H9 (cell line): ENCODE results near the gene SEMA3A. TPM values are rescaled to one million over a fixed set of nuclear protein-coding genes. Genes with fewer than 3 reads are reported as not detected.

Experiments used
- DNase-seq: peaks from one replicate; pipeline ENCODE4 v3.0.0-alpha.2; 2017
- H2AFZ ChIP-seq: one replicate; pipeline ENCODE4 v1.6.1; 2013; ENCODE audit warnings: mild to moderate bottlenecking, low read length, control low read depth, moderate library complexity
- H2AK5ac ChIP-seq: 2 replicates; pipeline ENCODE4 v1.6.1; 2013; ENCODE audit warnings: low read length, control low read depth, mixed read lengths; ENCODE audit not compliant: insufficient read length
- H2BK120ac ChIP-seq: one replicate; pipeline ENCODE4 v1.6.1; 2013; ENCODE audit warnings: low read depth, mild to moderate bottlenecking, low read length, control low read depth, inconsistent platforms; ENCODE audit not compliant: poor library complexity, severe bottlenecking
- H2BK12ac ChIP-seq: 2 replicates; pipeline ENCODE4 v1.6.1; 2013; ENCODE audit warnings: low read length, control low read depth, mixed read lengths, low read depth; ENCODE audit not compliant: insufficient read length
- H2BK15ac ChIP-seq: 2 replicates; pipeline ENCODE4 v1.6.1; 2013; ENCODE audit warnings: low read depth, low read length, control low read depth
- H2BK20ac ChIP-seq: one replicate; pipeline ENCODE4 v1.6.1; 2013; ENCODE audit warnings: low read depth, mild to moderate bottlenecking, low read length, control low read depth, inconsistent platforms; ENCODE audit not compliant: poor library complexity, severe bottlenecking
- H2BK5ac ChIP-seq: 2 replicates; pipeline ENCODE4 v1.6.1; 2013; ENCODE audit warnings: low read length, control low read depth, mixed read lengths; ENCODE audit not compliant: insufficient read length
- H3K14ac ChIP-seq: 2 replicates; pipeline ENCODE4 v1.6.1; 2013; ENCODE audit warnings: low read length, control low read depth; ENCODE audit not compliant: insufficient read depth
- H3K18ac ChIP-seq: 2 replicates; pipeline ENCODE4 v1.6.1; 2013; ENCODE audit warnings: low read depth, mild to moderate bottlenecking, mixed read lengths, low read length, control low read depth; ENCODE audit not compliant: insufficient read length
- H3K23ac ChIP-seq: 2 replicates; pipeline ENCODE4 v1.6.1; 2013; ENCODE audit warnings: low read length, control low read depth, mixed read lengths, low read depth; ENCODE audit not compliant: insufficient read length
- H3K23me2 ChIP-seq: 2 replicates; pipeline ENCODE4 v1.6.1; 2013; ENCODE audit warnings: low read depth, mild to moderate bottlenecking, mixed read lengths, low read length, control low read depth; ENCODE audit not compliant: insufficient read length, poor library complexity, severe bottlenecking
- H3K27ac ChIP-seq: 2 replicates; pipeline ENCODE4 v1.5.1; 2013; ENCODE audit warnings: low read length, control low read depth, mixed read lengths, low read depth; ENCODE audit not compliant: insufficient read length
- H3K27me3 ChIP-seq: 2 replicates; pipeline ENCODE4 v1.6.1; 2013; ENCODE audit warnings: low read length, control low read depth, inconsistent platforms; ENCODE audit not compliant: insufficient read depth
- H3K4ac ChIP-seq: 2 replicates; pipeline ENCODE4 v1.6.1; 2013; ENCODE audit warnings: low read depth, mild to moderate bottlenecking, control low read depth, inconsistent platforms, low read length, moderate library complexity
- H3K4me1 ChIP-seq: 2 replicates; pipeline ENCODE4 v1.6.1; 2013; ENCODE audit warnings: low read length, control low read depth, inconsistent platforms; ENCODE audit not compliant: insufficient read depth
- H3K4me2 ChIP-seq: 2 replicates; pipeline ENCODE4 v1.6.1; 2013; ENCODE audit warnings: low read length, control low read depth, mixed read lengths; ENCODE audit not compliant: insufficient read length, insufficient read depth
- H3K56ac ChIP-seq: 2 replicates; pipeline ENCODE4 v1.6.1; 2013; ENCODE audit warnings: low read depth, mild to moderate bottlenecking, mixed read lengths, low read length, control low read depth; ENCODE audit not compliant: insufficient read length
- H3K79me1 ChIP-seq: 2 replicates; pipeline ENCODE4 v1.6.1; 2013; ENCODE audit warnings: low read depth, mild to moderate bottlenecking, moderate library complexity, low read length, control low read depth, inconsistent platforms; ENCODE audit not compliant: insufficient read depth, poor library complexity, severe bottlenecking
- H3K79me2 ChIP-seq: 2 replicates; pipeline ENCODE4 v1.6.1; 2013; ENCODE audit warnings: low read length, control low read depth, inconsistent platforms; ENCODE audit not compliant: insufficient read depth
- H3K9ac ChIP-seq: 2 replicates; pipeline ENCODE4 v1.6.1; 2013; ENCODE audit warnings: low read length, control low read depth, mixed read lengths; ENCODE audit not compliant: insufficient read length; ENCODE audit errors: extremely low read depth
- H3K9me3 ChIP-seq: one replicate; pipeline ENCODE4 v1.6.1; 2013; ENCODE audit warnings: low read depth, low read length, inconsistent platforms; ENCODE audit not compliant: control insufficient read depth
- H3T11ph ChIP-seq: one replicate; pipeline ENCODE4 v1.6.1; 2013; ENCODE audit warnings: mild to moderate bottlenecking, low read length, control low read depth, inconsistent platforms
- H4K20me1 ChIP-seq: one replicate; pipeline ENCODE4 v1.6.1; 2013; ENCODE audit not compliant: control insufficient read depth, insufficient read length, insufficient read depth
- H4K5ac ChIP-seq: 2 replicates; pipeline ENCODE4 v1.6.1; 2013; ENCODE audit warnings: low read depth, mild to moderate bottlenecking, mixed read lengths, low read length, control low read depth; ENCODE audit not compliant: insufficient read length
- H4K8ac ChIP-seq: replicated peaks from 2 replicates; pipeline ENCODE4 v1.6.1; 2013; ENCODE audit warnings: low read length, control low read depth, mixed read lengths, low read depth; ENCODE audit not compliant: insufficient read length
- H4K91ac ChIP-seq: 2 replicates; pipeline ENCODE4 v1.6.1; 2013; ENCODE audit warnings: low read depth, mild to moderate bottlenecking, moderate library complexity, mixed read lengths, low read length, control low read depth; ENCODE audit not compliant: insufficient read length
- H3K27ac Mint-ChIP-seq, 3 experiments: 2 replicates in 2 of 3; 3 replicates in 1 of 3; pipeline ENCODE4 v1.8.0; 2020 to 2021; ENCODE audit warnings: mixed read lengths in 3 of 3, mild to moderate bottlenecking in 1 of 3, moderate library complexity in 1 of 3
- H3K27me3 Mint-ChIP-seq: 2 replicates; pipeline ENCODE4 v1.8.0; 2021; ENCODE audit warnings: low read depth, mild to moderate bottlenecking, moderate library complexity, mixed read lengths
- H3K36me3 Mint-ChIP-seq, 3 experiments: 2 replicates in 2 of 3; 3 replicates in 1 of 3; pipeline ENCODE4 v1.8.0; 2020 to 2021; ENCODE audit warnings: low read depth in 3 of 3, mixed read lengths in 3 of 3; ENCODE audit not compliant: insufficient read depth in 1 of 3
- H3K4me1 Mint-ChIP-seq, 2 experiments: 2 replicates each; pipeline ENCODE4 v1.8.0; 2020; ENCODE audit warnings: mixed read lengths in 2 of 2
- H3K4me3 Mint-ChIP-seq, 2 experiments: 2 replicates in 1 of 2; 3 replicates in 1 of 2; pipeline ENCODE4 v1.8.0; 2020 to 2021; ENCODE audit warnings: mild to moderate bottlenecking in 2 of 2, mixed read lengths in 2 of 2, moderate library complexity in 1 of 2
- H3K9me3 Mint-ChIP-seq, 2 experiments: 2 replicates in 1 of 2; 3 replicates in 1 of 2; pipeline ENCODE4 v1.8.0; 2020; ENCODE audit warnings: mild to moderate bottlenecking in 2 of 2, mixed read lengths in 2 of 2, moderate library complexity in 1 of 2
- WGBS: extraction: QIAGEN DNeasy Blood & Tissue Kit; methylation state at CpG from one replicate; pipeline ENCODE4 v1.1.7; 2013; ENCODE audit warnings: missing lambda C conversion rate, low lambda C conversion rate, mixed read lengths; ENCODE audit not compliant: insufficient read length; ENCODE audit errors: extremely low coverage; 5-methylcytosine and 5-hydroxymethylcytosine counted together
- total RNA-seq: library from RNA; stranded (reverse); gene quantifications from 2 replicates; pipeline ENCODE4 v1.2.1, GENCODE V29; 2021
- TF ChIP-seq, protein P1 (sequence below): fragments of 200-600 bp; sonication (generic); conservative IDR thresholded peaks from 3 replicates; pipeline ENCODE4 v1.8.0; 2021; ENCODE audit warnings: antibody characterized with exemption, mild to moderate bottlenecking

The SEMA3A gene
- total RNA-seq, 1 experiment from 2014 or later: 60.0 TPM

DNA sequence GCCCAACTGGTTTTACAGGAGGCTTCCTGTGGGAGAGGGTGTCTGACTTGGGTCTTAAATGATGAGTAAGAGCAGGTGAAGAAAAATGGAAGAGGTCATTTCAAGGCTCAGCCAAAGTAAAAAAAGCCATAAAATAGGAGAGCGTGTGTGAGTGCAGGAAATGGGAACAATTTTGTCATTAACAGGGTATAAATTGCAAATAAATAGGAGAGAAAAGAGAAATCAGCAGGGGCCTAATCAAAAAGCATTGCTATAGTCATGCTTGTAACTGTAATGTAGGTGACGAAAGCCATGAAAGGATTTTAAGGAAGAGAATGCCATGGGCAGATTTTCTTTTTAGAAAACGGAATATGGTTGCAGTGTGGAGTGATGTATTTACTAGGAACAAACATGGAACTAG, 15.7 kb upstream of the SEMA3A start:
- peaks cover 22 to 33% of the 10 kb centered on the region in 2 experiments for H3K4me1 Mint-ChIP-seq
- H3K9me3 Mint-ChIP-seq: no peaks in the 10 kb centered on the region
- H4K8ac ChIP-seq: no peak overlapping the region
- H3K56ac ChIP-seq: no peak overlapping the region
- H3K23me2 ChIP-seq: no peaks in the 10 kb centered on the region
- no peak overlapping the region for H2AK5ac ChIP-seq
- H3K14ac ChIP-seq: no peak overlapping the region
- DNase-seq: no peak
- H3K4me3 Mint-ChIP-seq: no peak overlapping the region
- H4K5ac ChIP-seq: no peak overlapping the region
- H3K79me2 ChIP-seq: no peaks in the 10 kb centered on the region
- H2BK15ac ChIP-seq: no peak overlapping the region
- H3K4ac ChIP-seq: no peak overlapping the region
- H3K18ac ChIP-seq: no peak overlapping the region
- H3K79me1 ChIP-seq: no peaks in the 10 kb centered on the region
- no peak overlapping the region for H4K91ac ChIP-seq
- H3T11ph ChIP-seq: no peak overlapping the region
- H3K27ac ChIP-seq: no peak overlapping the region
- H2BK5ac ChIP-seq: no peak overlapping the region
- H3K23ac ChIP-seq: no peak overlapping the region
- H2BK12ac ChIP-seq: no peak overlapping the region
- no peak overlapping the region for H3K4me2 ChIP-seq
- H3K9me3 ChIP-seq: no peaks in the 10 kb centered on the region
- no peak overlapping the region for H2BK120ac ChIP-seq
- H3K27me3 ChIP-seq: no peaks in the 10 kb centered on the region
- TF ChIP-seq, protein P1, sequence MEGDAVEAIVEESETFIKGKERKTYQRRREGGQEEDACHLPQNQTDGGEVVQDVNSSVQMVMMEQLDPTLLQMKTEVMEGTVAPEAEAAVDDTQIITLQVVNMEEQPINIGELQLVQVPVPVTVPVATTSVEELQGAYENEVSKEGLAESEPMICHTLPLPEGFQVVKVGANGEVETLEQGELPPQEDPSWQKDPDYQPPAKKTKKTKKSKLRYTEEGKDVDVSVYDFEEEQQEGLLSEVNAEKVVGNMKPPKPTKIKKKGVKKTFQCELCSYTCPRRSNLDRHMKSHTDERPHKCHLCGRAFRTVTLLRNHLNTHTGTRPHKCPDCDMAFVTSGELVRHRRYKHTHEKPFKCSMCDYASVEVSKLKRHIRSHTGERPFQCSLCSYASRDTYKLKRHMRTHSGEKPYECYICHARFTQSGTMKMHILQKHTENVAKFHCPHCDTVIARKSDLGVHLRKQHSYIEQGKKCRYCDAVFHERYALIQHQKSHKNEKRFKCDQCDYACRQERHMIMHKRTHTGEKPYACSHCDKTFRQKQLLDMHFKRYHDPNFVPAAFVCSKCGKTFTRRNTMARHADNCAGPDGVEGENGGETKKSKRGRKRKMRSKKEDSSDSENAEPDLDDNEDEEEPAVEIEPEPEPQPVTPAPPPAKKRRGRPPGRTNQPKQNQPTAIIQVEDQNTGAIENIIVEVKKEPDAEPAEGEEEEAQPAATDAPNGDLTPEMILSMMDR: no peak
- peak overlapping the region; percentile 0 to 33 (median 2); a peak in 5 of 7 replicates for H3K27ac Mint-ChIP-seq
- H2BK20ac ChIP-seq: no peak overlapping the region
- H3K36me3 Mint-ChIP-seq: no peaks in the 10 kb centered on the region; a peak in 2 of 7 replicates
- no peaks in the 10 kb centered on the region for H3K27me3 Mint-ChIP-seq
- no peak overlapping the region for H3K9ac ChIP-seq
- WGBS: no CpG with 5 or more reads among the region's 3 CpGs
- H4K20me1 ChIP-seq: no peaks in the 10 kb centered on the region
- peaks cover 2% of the 10 kb centered on the region; the same call in 1 of the 2 replicates for H3K4me1 ChIP-seq
- H2AFZ ChIP-seq: no peak overlapping the region
